SK-N-SH treated with all-trans-retinoic acid at 6 μM for 48 hours (cell line): ENCODE data around the gene GRAP.

Experiments
- ATAC-seq: fragments of 200-7000 bp; cut with Tn5 transposase; 3 replicates; pipeline ENCODE4 v1.9.1; 2020; ENCODE audit warnings: mild to moderate bottlenecking, moderate library complexity
- ARNTL ChIP-seq: fragments of 450-650 bp; formaldehyde crosslinking; IDR thresholded peaks from 2 replicates; pipeline ENCODE4 v1.5.0; 2020; ENCODE audit warnings: low read depth, mild to moderate bottlenecking, moderate library complexity, borderline replicate concordance
- BACH2 ChIP-seq: fragments of 250-450 bp; sonication (Bioruptor Pico); IDR thresholded peaks from 2 replicates; pipeline ENCODE4 v1.9.0; 2021; ENCODE audit warnings: mild to moderate bottlenecking, borderline replicate concordance
- CSDC2 ChIP-seq: fragments of 250-450 bp; sonication (Bioruptor Pico); IDR thresholded peaks from 2 replicates; pipeline ENCODE4 v1.5.0; 2020; ENCODE audit warnings: mild to moderate bottlenecking, moderate library complexity
- ESRRG ChIP-seq: fragments of 250-450 bp; sonication (Bioruptor Pico); IDR thresholded peaks from 2 replicates; pipeline ENCODE4 v1.6.1; 2021; ENCODE audit warnings: mild to moderate bottlenecking
- GLIS3 ChIP-seq: fragments of 250-450 bp; sonication (Bioruptor Pico); IDR thresholded peaks from 2 replicates; pipeline ENCODE4 v1.5.0; 2020; ENCODE audit warnings: mild to moderate bottlenecking, moderate library complexity
- ISL1 ChIP-seq: fragments of 250-450 bp; sonication (Bioruptor Pico); IDR thresholded peaks from 2 replicates; pipeline ENCODE4 v2.1.2; 2022; ENCODE audit warnings: mild to moderate bottlenecking, moderate library complexity
- OSR1 ChIP-seq: fragments of 250-450 bp; sonication (Bioruptor Pico); IDR thresholded peaks from 2 replicates; pipeline ENCODE4 v1.8.0; 2022; ENCODE audit warnings: moderate library complexity, mild to moderate bottlenecking, inconsistent platforms
- POU6F1 ChIP-seq: fragments of 250-450 bp; sonication (Bioruptor Pico); IDR thresholded peaks from 2 replicates; pipeline ENCODE4 v1.8.0; 2021; ENCODE audit warnings: low read depth, mild to moderate bottlenecking, moderate library complexity, borderline replicate concordance
- RARB ChIP-seq: fragments of 250-450 bp; sonication (Bioruptor Pico); IDR thresholded peaks from 2 replicates; pipeline ENCODE4 v1.8.0; 2021; ENCODE audit warnings: mild to moderate bottlenecking, moderate library complexity
- SNAI2 ChIP-seq: fragments of 250-450 bp; sonication (Bioruptor Pico); IDR thresholded peaks from 2 replicates; pipeline ENCODE4 v1.5.0; 2020; ENCODE audit warnings: mild to moderate bottlenecking, moderate library complexity
- TCF4 ChIP-seq: fragments of 250-450 bp; sonication (Bioruptor Pico); IDR thresholded peaks from 2 replicates; pipeline ENCODE4 v1.8.0; 2021; ENCODE audit warnings: mild to moderate bottlenecking, moderate library complexity, borderline replicate concordance
- TOX ChIP-seq: fragments of 250-450 bp; sonication (Bioruptor Pico); IDR thresholded peaks from 2 replicates; pipeline ENCODE4 v1.8.0; 2021; ENCODE audit warnings: mild to moderate bottlenecking, moderate library complexity, borderline replicate concordance
- TSHZ2 ChIP-seq: fragments of 250-450 bp; sonication (Bioruptor Pico); IDR thresholded peaks from 2 replicates; pipeline ENCODE4 v1.5.0; 2020; ENCODE audit warnings: mild to moderate bottlenecking, moderate library complexity
- ZC3H10 ChIP-seq: fragments of 250-450 bp; sonication (Bioruptor Pico); IDR thresholded peaks from 2 replicates; pipeline ENCODE4 v1.5.1; 2021; ENCODE audit warnings: mild to moderate bottlenecking, moderate library complexity
- ZFP3 ChIP-seq: fragments of 250-450 bp; sonication (Bioruptor Pico); IDR thresholded peaks from 2 replicates; pipeline ENCODE4 v1.5.0; 2020; ENCODE audit warnings: mild to moderate bottlenecking, moderate library complexity
- ZFP30 ChIP-seq: fragments of 450-650 bp; formaldehyde crosslinking; IDR thresholded peaks from 2 replicates; pipeline ENCODE4 v1.5.0; 2022; ENCODE audit warnings: mild to moderate bottlenecking, moderate library complexity
- ZNF565 ChIP-seq: fragments of 450-650 bp; formaldehyde crosslinking; conservative IDR thresholded peaks from 2 replicates; pipeline ENCODE4 v1.5.0; 2020; ENCODE audit warnings: low read depth, mild to moderate bottlenecking, moderate library complexity
- ZNF70 ChIP-seq: fragments of 450-650 bp; formaldehyde crosslinking; IDR thresholded peaks from 2 replicates; pipeline ENCODE4 v1.5.0; 2020; ENCODE audit warnings: mild to moderate bottlenecking, moderate library complexity
- ZNF8 ChIP-seq: fragments of 450-650 bp; formaldehyde crosslinking; IDR thresholded peaks from 2 replicates; pipeline ENCODE4 v1.5.0; 2020; ENCODE audit warnings: mild to moderate bottlenecking, moderate library complexity
- TF ChIP-seq, protein P1 (sequence below): fragments of 250-450 bp; sonication (Bioruptor Pico); IDR thresholded peaks from 2 replicates; pipeline ENCODE4 v1.5.1; 2021; ENCODE audit warnings: mild to moderate bottlenecking, moderate library complexity
- TF ChIP-seq, protein P2 (sequence below): fragments of 250-450 bp; sonication (Bioruptor Pico); IDR thresholded peaks from 2 replicates; pipeline ENCODE4 v1.5.1; 2020; ENCODE audit warnings: low read depth, mild to moderate bottlenecking, moderate library complexity
- TF ChIP-seq, protein P3 (sequence below): fragments of 250-450 bp; sonication (Bioruptor Pico); IDR thresholded peaks from 2 replicates; pipeline ENCODE4 v1.8.0; 2020; ENCODE audit warnings: mild to moderate bottlenecking, moderate library complexity, borderline replicate concordance

The GRAP gene

GRCh38 chr17:18994631-18995030 lies 52.1 kb downstream of the GRAP start:
- no peak for TF ChIP-seq ZC3H10 (CRISPR knock-in tag)
- TF ChIP-seq, protein P1, sequence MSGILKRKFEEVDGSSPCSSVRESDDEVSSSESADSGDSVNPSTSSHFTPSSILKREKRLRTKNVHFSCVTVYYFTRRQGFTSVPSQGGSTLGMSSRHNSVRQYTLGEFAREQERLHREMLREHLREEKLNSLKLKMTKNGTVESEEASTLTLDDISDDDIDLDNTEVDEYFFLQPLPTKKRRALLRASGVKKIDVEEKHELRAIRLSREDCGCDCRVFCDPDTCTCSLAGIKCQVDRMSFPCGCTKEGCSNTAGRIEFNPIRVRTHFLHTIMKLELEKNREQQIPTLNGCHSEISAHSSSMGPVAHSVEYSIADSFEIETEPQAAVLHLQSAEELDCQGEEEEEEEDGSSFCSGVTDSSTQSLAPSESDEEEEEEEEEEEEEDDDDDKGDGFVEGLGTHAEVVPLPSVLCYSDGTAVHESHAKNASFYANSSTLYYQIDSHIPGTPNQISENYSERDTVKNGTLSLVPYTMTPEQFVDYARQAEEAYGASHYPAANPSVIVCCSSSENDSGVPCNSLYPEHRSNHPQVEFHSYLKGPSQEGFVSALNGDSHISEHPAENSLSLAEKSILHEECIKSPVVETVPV (CRISPR knock-in tag): no peak
- TF ChIP-seq ZFP3: no peak
- TF ChIP-seq, protein P2, sequence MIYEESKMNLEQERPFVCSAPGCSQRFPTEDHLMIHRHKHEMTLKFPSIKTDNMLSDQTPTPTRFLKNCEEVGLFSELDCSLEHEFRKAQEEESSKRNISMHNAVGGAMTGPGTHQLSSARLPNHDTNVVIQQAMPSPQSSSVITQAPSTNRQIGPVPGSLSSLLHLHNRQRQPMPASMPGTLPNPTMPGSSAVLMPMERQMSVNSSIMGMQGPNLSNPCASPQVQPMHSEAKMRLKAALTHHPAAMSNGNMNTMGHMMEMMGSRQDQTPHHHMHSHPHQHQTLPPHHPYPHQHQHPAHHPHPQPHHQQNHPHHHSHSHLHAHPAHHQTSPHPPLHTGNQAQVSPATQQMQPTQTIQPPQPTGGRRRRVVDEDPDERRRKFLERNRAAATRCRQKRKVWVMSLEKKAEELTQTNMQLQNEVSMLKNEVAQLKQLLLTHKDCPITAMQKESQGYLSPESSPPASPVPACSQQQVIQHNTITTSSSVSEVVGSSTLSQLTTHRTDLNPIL (CRISPR knock-in tag): no peak
- no peak for TF ChIP-seq TOX
- TF ChIP-seq ESRRG (CRISPR knock-in tag): no peak
- no peak for TF ChIP-seq POU6F1 (CRISPR knock-in tag)
- TF ChIP-seq ZNF70: no peak
- no peak for TF ChIP-seq GLIS3 (CRISPR knock-in tag)
- TF ChIP-seq TSHZ2 (CRISPR knock-in tag): no peak
- TF ChIP-seq SNAI2 (CRISPR knock-in tag): no peak
- no peak for TF ChIP-seq ZFP30 (CRISPR knock-in tag)

DNA sequence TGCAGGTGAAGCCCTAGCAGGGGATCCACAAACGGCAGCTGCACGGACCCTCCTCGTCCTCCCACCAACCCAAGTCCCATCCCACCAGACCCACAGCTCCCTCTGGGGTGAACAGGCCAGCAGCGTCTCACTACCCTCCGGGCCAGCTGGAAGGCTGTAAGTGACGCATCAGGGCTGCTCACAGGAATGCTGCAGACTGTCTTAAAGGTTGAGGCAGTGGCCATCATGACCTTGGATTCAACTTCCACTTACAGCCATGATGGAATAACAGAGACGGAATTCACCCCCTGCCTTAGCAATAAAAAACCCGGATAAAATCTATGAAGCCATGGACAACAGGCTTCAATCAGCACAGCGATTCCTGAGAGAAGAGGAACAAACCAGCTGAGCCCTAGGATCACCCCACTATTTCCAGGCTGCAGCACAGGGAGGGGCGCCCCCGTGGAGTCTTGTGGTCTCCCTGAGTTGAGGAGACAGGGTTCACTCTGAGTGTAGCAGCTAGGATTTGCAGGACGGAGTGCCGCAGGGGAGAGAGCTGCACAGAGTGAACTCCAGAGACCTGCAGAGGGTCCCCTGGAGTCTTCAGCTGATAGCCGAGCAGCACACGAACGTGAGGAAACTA lies 52.7 kb downstream of the GRAP start:
- TF ChIP-seq OSR1 (CRISPR knock-in tag) (no peak), BACH2 (CRISPR knock-in tag) (no peak), ZC3H10 (CRISPR knock-in tag) (no peak), TCF4 (CRISPR knock-in tag) (no peak), ZNF8 (no peak), ARNTL (CRISPR knock-in tag) (no peak), SNAI2 (CRISPR knock-in tag) (no peak), ZFP30 (CRISPR knock-in tag) (no peak), TOX (no peak), ZNF565 (CRISPR knock-in tag) (no peak), POU6F1 (CRISPR knock-in tag) (no peak), ZFP3 (no peak), ISL1 (CRISPR knock-in tag) (no peak), CSDC2 (no peak), TSHZ2 (CRISPR knock-in tag) (no peak), RARB (CRISPR knock-in tag) (no peak), GLIS3 (CRISPR knock-in tag) (no peak), ZNF70 (no peak)
- TF ChIP-seq, protein P2 (CRISPR knock-in tag): no peak
- TF ChIP-seq, protein P3, sequence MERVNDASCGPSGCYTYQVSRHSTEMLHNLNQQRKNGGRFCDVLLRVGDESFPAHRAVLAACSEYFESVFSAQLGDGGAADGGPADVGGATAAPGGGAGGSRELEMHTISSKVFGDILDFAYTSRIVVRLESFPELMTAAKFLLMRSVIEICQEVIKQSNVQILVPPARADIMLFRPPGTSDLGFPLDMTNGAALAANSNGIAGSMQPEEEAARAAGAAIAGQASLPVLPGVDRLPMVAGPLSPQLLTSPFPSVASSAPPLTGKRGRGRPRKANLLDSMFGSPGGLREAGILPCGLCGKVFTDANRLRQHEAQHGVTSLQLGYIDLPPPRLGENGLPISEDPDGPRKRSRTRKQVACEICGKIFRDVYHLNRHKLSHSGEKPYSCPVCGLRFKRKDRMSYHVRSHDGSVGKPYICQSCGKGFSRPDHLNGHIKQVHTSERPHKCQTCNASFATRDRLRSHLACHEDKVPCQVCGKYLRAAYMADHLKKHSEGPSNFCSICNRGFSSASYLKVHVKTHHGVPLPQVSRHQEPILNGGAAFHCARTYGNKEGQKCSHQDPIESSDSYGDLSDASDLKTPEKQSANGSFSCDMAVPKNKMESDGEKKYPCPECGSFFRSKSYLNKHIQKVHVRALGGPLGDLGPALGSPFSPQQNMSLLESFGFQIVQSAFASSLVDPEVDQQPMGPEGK (CRISPR knock-in tag): no peak
- no peak for ATAC-seq

More at GRCh38 chr17:18994631-18995030, 52.1 kb downstream of the GRAP start:
- ATAC-seq: no peak
